HG02798 (cell line): ENCODE results near the gene GNL3.
"Not testable (repeated sequence)": the region's sequence is repeated elsewhere in the genome, so short reads cannot be mapped to it uniquely, and the experiment has no call there.

Experiments
- ATAC-seq: cut with Tn5 transposase; IDR thresholded peaks from one replicate; pipeline ENCODE4 v1.9.1; 2021; ENCODE audit warnings: mild to moderate bottlenecking; ENCODE audit not compliant: unreplicated experiment, poor library complexity

The GNL3 gene, protein sequence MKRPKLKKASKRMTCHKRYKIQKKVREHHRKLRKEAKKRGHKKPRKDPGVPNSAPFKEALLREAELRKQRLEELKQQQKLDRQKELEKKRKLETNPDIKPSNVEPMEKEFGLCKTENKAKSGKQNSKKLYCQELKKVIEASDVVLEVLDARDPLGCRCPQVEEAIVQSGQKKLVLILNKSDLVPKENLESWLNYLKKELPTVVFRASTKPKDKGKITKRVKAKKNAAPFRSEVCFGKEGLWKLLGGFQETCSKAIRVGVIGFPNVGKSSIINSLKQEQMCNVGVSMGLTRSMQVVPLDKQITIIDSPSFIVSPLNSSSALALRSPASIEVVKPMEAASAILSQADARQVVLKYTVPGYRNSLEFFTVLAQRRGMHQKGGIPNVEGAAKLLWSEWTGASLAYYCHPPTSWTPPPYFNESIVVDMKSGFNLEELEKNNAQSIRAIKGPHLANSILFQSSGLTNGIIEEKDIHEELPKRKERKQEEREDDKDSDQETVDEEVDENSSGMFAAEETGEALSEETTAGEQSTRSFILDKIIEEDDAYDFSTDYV

DNA sequence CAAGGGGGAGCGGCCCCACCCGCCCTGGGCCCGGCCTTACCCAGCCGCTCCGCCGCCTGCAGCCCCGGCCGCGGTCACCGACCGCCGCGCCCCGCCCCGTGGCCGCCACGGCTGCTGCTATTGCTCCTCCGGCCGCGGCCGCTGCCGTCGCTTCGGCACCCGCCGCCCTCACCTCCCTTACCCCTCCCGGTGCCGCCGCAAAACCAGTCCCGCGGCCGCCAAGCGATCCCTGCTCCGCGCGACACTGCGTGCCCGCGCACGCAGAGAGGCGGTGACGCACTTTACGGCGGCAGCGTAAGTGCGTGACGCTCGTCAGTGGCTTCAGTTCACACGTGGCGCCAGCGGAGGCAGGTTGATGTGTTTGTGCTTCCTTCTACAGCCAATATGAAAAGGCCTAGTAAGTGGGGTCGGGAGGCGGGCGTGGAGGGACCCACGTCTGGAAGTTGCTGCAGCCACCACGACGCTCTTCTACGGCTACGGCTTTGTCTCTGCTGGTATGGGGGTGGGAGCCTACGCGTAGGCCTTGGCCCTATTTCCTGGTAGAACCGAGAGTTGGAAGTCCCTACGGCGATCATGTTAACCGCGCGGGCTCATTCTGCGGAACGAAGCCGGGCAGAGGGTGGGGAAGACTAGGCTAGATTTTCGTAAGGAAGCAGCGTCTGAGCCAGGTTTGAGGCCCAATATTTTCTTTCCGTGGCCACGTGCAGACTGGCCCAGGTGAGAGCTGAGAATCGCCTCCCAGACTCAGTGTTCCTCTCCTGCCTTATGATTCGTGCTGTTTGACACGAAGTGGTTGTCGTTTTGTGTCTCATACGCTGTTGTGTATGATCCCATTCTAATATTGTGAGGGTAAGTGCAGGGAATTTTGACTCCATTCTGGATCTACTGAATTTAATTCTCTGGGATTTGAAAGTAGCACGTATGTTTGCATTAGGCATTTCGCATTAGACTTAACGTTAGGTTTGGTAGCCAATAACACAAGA is at the start of gene GNL3, which contains the start of gene PBRM1:
GNL3 (plus strand) TSS at position 324 of the 983 bp plus-strand sequence; CDS start at position 385, 61 bp downstream.
PBRM1 (minus strand) TSS at position 205 of the 983 bp plus-strand sequence.
- peak; percentile 85 for ATAC-seq

DNA sequence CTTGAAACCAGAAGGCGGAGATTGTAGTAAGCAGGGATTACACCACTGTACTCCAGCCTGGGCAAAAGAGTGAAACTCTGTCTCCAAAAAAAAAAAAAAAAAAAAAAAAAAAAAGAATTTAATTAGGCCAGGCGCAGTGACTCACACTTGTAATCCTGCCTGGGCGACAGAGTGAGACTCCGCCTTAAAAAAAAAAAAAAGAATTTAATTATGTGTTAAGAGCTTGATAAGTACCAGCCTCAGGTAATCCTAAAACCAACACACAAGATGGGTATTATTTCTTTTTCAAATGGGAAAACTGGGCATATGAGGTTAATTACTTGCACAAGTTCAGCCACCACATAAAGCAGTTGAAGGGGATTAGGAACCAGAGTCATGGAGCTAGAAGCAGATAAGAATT is 49.2 kb upstream of the GNL3 start:
- ATAC-seq: no peak

DNA sequence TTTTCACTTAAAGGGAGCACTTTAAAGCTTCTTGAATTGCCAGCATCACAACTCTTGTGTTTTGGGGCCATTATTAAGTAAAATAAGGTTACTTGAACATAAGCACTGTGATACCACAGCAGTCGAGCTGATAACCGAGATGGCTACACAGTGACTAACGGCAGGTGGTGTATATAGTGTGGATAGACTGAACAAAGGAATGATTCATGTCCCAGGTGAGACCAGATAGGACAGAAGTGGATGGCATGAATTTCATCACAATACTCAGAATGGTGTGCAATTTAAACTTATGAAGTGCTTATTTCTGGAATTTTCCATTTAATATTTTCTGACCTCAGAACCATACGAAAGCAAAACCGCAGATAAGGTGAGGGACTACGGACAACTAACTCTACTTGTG is 40.3 kb upstream of the GNL3 start:
- no peak for ATAC-seq

GRCh38 chr3:52649461-52650210 is 36.2 kb upstream of the GNL3 start:
- ATAC-seq: no peak

GRCh38 chr3:52650439-52650838 is 35.4 kb upstream of the GNL3 start:
- no peak for ATAC-seq

DNA sequence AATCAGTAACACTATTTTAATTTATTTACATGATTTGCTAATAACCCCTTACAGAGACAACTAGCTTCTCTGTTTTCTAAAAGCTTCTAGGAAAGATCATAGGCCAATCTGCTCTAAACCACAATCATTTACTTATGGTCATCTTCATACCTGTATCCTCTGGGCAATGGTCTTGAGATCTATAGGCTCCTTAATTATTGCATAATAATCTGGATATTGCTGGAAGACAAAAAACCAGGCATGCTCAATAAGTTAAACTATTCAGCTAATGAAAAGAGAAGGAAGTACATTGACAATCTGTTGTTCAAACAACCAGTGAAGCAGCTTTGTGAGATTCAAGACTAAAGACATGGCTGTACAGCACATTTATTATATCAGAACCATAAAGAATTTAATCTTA is 34.2 kb upstream of the GNL3 start:
- no peak for ATAC-seq

GRCh38 chr3:52655895-52656294 is 29.9 kb upstream of the GNL3 start:
- ATAC-seq: no peak

GRCh38 chr3:52660046-52660445 is 25.8 kb upstream of the GNL3 start:
- ATAC-seq: no peak

DNA sequence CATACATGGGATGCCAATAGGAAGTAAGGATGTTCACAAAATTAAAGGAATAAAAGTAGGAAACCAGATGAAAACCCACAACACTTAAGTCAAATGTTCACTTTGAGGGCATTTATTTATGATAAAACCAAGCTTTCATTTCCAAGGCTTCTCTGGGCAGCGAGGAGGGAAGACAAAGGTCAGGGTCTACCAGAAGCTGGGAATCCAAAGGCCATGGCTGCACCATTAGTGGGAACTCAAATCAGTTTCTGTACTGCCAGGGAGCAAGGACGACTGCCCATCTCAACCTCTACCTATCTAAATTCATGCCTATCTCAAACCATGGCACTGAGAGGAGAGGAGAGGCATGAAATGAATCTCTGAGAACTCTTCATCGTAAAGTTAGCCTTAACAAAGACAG is 22.7 kb upstream of the GNL3 start:
- no peak for ATAC-seq

DNA sequence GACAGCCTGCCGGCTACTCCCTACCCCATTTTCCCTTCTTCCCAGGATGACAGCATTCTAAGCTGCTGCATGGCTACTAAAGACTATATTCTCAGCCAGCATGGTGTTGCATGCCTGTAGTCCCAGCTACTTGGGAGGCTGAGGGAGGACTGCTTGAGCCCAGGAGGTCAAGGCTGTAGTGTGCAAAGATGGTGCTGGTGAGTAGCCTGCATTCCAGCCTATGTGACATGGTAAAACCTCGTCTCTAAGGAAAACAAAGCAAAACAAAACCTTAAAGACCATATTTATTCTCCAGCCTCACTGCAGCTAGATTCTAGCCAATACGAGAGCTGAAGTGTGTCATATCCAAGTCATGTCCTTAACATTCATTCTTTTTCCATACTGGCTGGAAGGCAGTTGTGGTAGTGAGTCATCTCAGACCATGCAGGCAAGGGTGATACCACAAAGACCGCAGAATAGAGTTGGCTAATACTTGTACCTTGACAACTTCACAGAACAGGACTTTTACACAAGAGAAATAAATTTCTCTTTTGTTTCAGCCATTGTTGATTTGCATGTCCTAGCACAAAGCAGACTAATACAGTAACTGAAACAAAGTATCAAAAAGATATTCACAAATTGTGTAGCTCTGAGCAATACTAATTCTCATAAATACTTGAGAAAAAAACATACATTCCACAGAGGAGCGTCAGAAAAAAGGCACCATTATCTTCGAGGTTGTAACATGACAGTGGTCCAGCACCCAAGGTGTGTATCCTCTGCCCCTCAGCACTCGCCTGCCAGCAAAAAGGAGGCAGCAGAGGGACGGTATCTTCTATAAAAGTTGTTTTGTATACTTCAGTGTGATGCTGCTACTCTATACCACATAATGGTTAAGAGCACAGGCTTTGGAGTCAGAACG is 15.0 kb upstream of the GNL3 start:
- ATAC-seq: peak; percentile 89

DNA sequence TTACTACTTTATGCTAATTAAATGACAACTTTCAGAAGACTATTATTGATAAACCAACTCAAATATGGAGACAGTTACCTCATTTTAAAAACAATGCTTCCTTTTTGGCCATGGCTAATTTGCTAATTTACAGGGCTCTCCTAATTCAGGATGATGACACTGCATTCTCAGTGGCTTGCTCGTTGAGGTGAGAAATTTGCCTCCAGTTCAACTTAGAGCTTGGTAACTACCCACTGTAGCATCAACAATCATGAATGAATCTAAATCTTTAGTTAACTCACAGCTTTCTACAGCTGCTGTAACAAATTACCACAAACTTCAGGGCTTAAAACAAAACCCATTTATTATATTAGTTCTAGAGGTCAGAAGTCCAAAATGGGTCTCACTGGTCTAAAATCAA is 14.2 kb upstream of the GNL3 start:
- no peak for ATAC-seq

DNA sequence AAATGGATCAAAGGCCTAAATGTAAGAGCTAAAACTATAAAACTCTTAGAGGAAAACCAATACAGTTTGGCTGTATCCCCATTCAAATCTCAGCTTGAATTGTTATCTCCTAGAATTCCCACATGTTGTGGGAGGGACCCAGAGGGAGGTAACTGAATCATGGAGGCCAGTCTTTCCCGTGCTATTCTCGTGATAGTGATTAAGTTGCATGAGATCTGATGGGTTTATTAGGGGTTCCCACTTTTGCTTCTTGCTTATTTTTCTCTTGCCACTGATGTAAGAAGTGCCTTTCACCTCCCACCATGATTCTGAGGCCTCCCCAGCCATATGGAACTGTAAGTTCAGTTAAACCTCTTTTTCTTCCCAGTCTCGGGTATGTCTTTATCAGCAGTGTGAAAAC is 9.6 kb upstream of the GNL3 start:
- not testable (repeated sequence) for ATAC-seq

DNA sequence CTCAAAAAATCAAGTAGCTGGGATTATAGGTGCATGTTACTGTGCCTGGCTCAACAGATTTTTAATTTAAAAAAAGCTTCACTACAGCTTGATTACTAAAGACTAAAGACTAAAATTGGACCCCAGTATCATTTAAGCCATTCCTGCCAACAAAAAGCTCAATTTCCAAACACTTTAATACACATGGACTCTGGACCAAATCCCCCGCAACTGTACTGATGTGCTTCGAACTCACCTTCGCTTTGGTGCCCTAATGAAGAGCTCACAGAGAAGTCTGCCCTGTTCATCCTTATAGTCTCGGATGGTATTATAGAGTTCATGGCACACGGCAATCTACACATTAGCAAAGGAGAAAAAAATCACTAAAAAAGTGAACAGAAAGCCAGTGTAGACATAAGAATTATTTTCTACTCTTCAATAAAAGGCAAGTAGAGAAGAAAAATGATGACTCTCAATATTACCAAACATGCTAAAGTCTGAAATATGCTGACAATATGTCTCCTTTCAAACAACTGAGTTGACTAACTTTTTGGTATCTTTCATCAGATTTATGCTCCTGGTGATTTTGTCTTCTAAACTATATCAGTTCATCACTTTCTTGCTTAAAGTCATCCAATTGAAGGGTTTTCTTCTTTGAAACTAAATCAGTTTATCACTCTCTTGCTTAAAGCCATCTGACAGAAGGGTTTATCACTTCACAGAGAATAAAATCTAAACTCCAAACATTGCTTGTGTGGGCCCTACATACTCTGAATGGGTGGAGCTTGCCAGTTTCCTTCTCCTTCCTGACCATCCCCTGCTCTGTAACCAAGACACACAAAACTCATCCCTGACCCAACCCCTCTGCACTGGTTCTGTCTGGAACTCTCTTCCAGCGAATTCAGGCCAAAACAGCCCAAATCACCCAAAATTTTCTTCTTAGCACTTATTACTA is 7.3 kb upstream of the GNL3 start:
- ATAC-seq: no peak

DNA sequence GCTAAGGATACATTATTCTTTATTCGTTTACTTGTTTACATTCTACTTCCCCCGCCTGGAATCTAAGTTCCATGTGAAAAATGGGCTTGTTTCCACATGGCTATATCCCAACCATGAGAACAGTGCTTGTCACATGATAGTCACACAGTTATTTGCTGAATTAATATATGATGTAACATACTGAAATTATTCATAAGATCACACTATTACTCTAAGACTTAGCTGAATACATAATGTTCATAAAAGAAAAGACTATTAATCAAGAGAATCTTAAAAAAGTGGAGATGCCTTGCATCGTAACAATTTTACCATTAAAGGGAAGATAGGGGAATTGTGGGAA is 6.7 kb upstream of the GNL3 start:
- ATAC-seq: no peak

GRCh38 chr3:52679811-52680210 is 6.0 kb upstream of the GNL3 start:
- no peak for ATAC-seq

DNA sequence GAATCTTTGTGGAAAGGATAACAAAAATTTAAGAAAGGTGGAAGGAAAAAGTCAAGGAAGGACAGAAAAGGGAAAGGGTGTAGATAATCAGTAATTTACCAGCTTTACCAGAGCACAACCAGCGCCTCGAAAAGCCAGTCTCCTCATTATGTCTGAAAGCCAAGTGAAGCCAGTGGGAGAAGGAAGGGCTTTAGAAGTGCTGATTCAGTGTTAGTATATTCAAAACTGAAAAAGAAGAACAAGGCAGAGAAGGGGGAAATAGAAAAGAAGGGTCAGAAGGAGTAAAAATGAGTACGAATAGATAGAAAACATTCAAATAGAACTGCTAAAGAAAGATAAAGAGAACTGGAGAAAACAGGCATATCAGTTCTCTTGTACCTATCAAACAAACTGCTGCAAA is 4.2 kb upstream of the GNL3 start:
- ATAC-seq: no peak

- ATAC-seq: no peak
Measured at GRCh38 chr3:52682016-52682415, 3.8 kb upstream of the GNL3 start.

DNA sequence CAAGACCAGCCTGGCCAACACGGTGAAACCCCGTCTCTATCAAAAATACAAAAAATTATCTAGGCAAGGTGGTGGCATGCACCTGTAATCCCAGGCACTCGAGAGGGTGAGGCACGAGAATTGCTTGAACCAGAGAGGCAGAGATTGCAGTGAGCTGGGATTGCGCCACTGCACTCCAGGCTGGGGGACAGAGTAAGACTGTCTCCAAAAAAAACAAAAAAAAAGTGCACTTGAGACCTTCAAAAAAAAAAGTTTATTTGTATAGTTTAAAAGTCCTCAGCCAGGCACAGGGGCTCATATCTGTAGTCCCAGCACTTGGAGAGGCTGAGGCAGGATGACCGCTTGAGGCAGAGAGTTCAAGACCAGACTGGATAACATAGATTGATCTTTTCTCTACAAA is 2.2 kb upstream of the GNL3 start:
- ATAC-seq: no peak
